H1 (cell line): ENCODE data around the gene ELANE. TPM values are rescaled to one million over a fixed set of nuclear protein-coding genes. Genes with fewer than 3 reads are reported as not detected.

Experiments
- CTCF ChIA-PET: fragments of 300-600 bp; sonication (Branson Sonifier 250); formaldehyde crosslinking; loops from one replicate; lab custom pipeline; 2021; ENCODE audit not compliant: partially characterized antibody; lab: Charles Lee
- POLR2A ChIA-PET: fragments of 300-600 bp; sonication (Branson Sonifier 250); formaldehyde crosslinking; loops from one replicate; lab custom pipeline; 2021; ENCODE audit warnings: inconsistent platforms; ENCODE audit not compliant: partially characterized antibody; lab: Charles Lee
- DNase-seq, 2 experiments: peaks; one replicate each; pipeline versions ENCODE4 v3.0.0 to v3.0.0-alpha.2; 2010 to 2022; ENCODE audit warnings: low spot score in 2 of 2, low read depth in 1 of 2, mixed read lengths in 1 of 2
- FAIRE-seq: peaks from 2 replicates; lab custom pipeline; 2011; peaks lifted over from hg19 to GRCh38; lab: Jason Lieb, UNC
- H2AFZ ChIP-seq: 2 replicates; pipeline ENCODE4 v1.8.1; 2012; ENCODE audit warnings: low read length, inconsistent platforms
- H2AK5ac ChIP-seq: 2 replicates; pipeline ENCODE4 v1.6.1; 2013; ENCODE audit warnings: low read depth, low read length
- H2BK120ac ChIP-seq: replicated peaks from 2 replicates; pipeline ENCODE3; 2013; ENCODE audit warnings: low read depth, low read length, inconsistent platforms
- H2BK12ac ChIP-seq: 2 replicates; pipeline ENCODE4 v1.6.1; 2013; ENCODE audit warnings: low read depth, low read length
- H2BK15ac ChIP-seq: 2 replicates; pipeline ENCODE4 v1.6.1; 2013; ENCODE audit warnings: low read length
- H2BK20ac ChIP-seq: 2 replicates; pipeline ENCODE4 v1.6.1; 2013; ENCODE audit warnings: low read length
- H2BK5ac ChIP-seq: 2 replicates; pipeline ENCODE4 v1.6.1; 2013; ENCODE audit warnings: low read depth, low read length
- H3K14ac ChIP-seq: 2 replicates; pipeline ENCODE4 v1.6.1; 2013; ENCODE audit warnings: inconsistent platforms; ENCODE audit not compliant: insufficient read length
- H3K18ac ChIP-seq: 2 replicates; pipeline ENCODE4 v1.6.1; 2013; ENCODE audit warnings: low read length; ENCODE audit errors: extremely low read depth
- H3K23ac ChIP-seq: 2 replicates; pipeline ENCODE4 v1.6.1; 2013; ENCODE audit warnings: inconsistent platforms; ENCODE audit not compliant: insufficient read length
- H3K23me2 ChIP-seq: 2 replicates; pipeline ENCODE4 v1.6.1; 2013; ENCODE audit warnings: low read depth, low read length
- H3K27ac ChIP-seq: 2 replicates; pipeline ENCODE4 v1.6.1; 2011; ENCODE audit warnings: low read depth, low read length, inconsistent platforms
- H3K27me3 ChIP-seq, 4 experiments: replicated peaks in 1 of 4; 1 replicate in 1 of 4; 2 replicates in 3 of 4; pipeline versions ENCODE4 v1.6.1 to v1.8.1; 2011 to 2013; ENCODE audit warnings: low read length in 3 of 4, mild to moderate bottlenecking in 3 of 4, inconsistent platforms in 2 of 4, mixed read lengths in 2 of 4, moderate library complexity in 1 of 4; ENCODE audit not compliant: control insufficient read depth in 3 of 4, insufficient read depth in 3 of 4; ENCODE audit errors: extremely low read depth in 1 of 4
- H3K36me3 ChIP-seq, 4 experiments: 2 replicates each; pipeline versions ENCODE4 v1.6.1 to v1.8.1; 2011 to 2013; ENCODE audit warnings: mild to moderate bottlenecking in 4 of 4, low read length in 3 of 4, moderate library complexity in 2 of 4, control low read depth in 1 of 4, inconsistent platforms in 1 of 4; ENCODE audit not compliant: insufficient read depth in 4 of 4, control insufficient read depth in 2 of 4
- H3K4ac ChIP-seq: replicated peaks from 2 replicates; pipeline ENCODE3; 2013; ENCODE audit warnings: low read length, low read depth, mixed read lengths, inconsistent platforms; ENCODE audit not compliant: insufficient read length
- H3K4me1 ChIP-seq, 4 experiments: replicated peaks in 1 of 4; 1 replicate in 1 of 4; 2 replicates in 3 of 4; pipeline versions ENCODE4 v1.6.1 to v1.8.1; 2011 to 2013; ENCODE audit warnings: low read length in 3 of 4, inconsistent platforms in 2 of 4, mixed read lengths in 1 of 4; ENCODE audit not compliant: insufficient read depth in 4 of 4, control insufficient read depth in 3 of 4
- H3K4me2 ChIP-seq, 2 experiments: 2 replicates each; pipeline versions ENCODE4 v1.6.1 to v1.8.1; 2011 to 2013; ENCODE audit warnings: low read depth in 2 of 2, low read length in 2 of 2, control low read depth in 1 of 2, inconsistent platforms in 1 of 2, mild to moderate bottlenecking in 1 of 2; ENCODE audit not compliant: insufficient read depth in 1 of 2
- H3K4me3 ChIP-seq, 4 experiments: fragments of 200-600, 300-600 bp in 1 of 4; sonication (generic), shearing (Covaris generic), sonication (Bioruptor Twin) in 1 of 4; 2 replicates each; pipeline versions ENCODE4 v1.5.1 to v1.8.1; 2011 to 2016; ENCODE audit warnings: low read length in 4 of 4, low read depth in 3 of 4, control low read depth in 2 of 4, inconsistent platforms in 2 of 4, mild to moderate bottlenecking in 2 of 4, mixed read lengths in 1 of 4, moderate library complexity in 1 of 4; ENCODE audit not compliant: insufficient read depth in 2 of 4; ENCODE audit errors: extremely low read depth in 1 of 4
- H3K56ac ChIP-seq: replicated peaks from 2 replicates; pipeline ENCODE3; 2013; ENCODE audit warnings: low read depth, mild to moderate bottlenecking, mixed read lengths, low read length, inconsistent platforms; ENCODE audit not compliant: insufficient read length
- H3K79me1 ChIP-seq: 2 replicates; pipeline ENCODE4 v1.6.1; 2013; ENCODE audit warnings: low read depth, low read length, control low read depth
- H3K79me2 ChIP-seq, 2 experiments: 2 replicates each; pipeline versions ENCODE4 v1.6.1 to v1.8.1; 2012 to 2013; ENCODE audit warnings: low read length in 2 of 2, mild to moderate bottlenecking in 2 of 2, inconsistent platforms in 1 of 2; ENCODE audit not compliant: insufficient read depth in 2 of 2, control insufficient read depth in 1 of 2
- H3K9ac ChIP-seq, 4 experiments: replicated peaks in 1 of 4; 1 replicate in 1 of 4; 2 replicates in 3 of 4; pipeline versions ENCODE4 v1.6.1 to v1.8.1; 2011 to 2013; ENCODE audit warnings: low read depth in 3 of 4, low read length in 3 of 4, control low read depth in 2 of 4, mild to moderate bottlenecking in 2 of 4, moderate library complexity in 2 of 4, inconsistent platforms in 1 of 4; ENCODE audit errors: extremely low read depth in 1 of 4
- H3K9me3 ChIP-seq, 2 experiments: 2 replicates each; pipeline versions ENCODE4 v1.6.1 to v1.8.1; 2012 to 2013; ENCODE audit warnings: mild to moderate bottlenecking in 2 of 2, moderate library complexity in 2 of 2, control low read depth in 1 of 2, inconsistent platforms in 1 of 2, low read depth in 1 of 2, low read length in 1 of 2, mixed read lengths in 1 of 2; ENCODE audit not compliant: insufficient read depth in 2 of 2
- H4K20me1 ChIP-seq, 2 experiments: replicated peaks in 1 of 2; 2 replicates each; pipeline versions ENCODE3 to v1.8.1; 2011 to 2013; ENCODE audit warnings: inconsistent platforms in 2 of 2, low read length in 2 of 2, mild to moderate bottlenecking in 1 of 2; ENCODE audit not compliant: insufficient read depth in 2 of 2, control insufficient read depth in 1 of 2
- H4K5ac ChIP-seq: 2 replicates; pipeline ENCODE4 v1.6.1; 2013; ENCODE audit warnings: low read length, low read depth, mixed read lengths, inconsistent platforms; ENCODE audit not compliant: insufficient read length
- H4K8ac ChIP-seq: 2 replicates; pipeline ENCODE4 v1.8.0; 2013; ENCODE audit warnings: mild to moderate bottlenecking, moderate library complexity, low read length, inconsistent platforms; ENCODE audit not compliant: insufficient read depth; ENCODE audit errors: extremely low read depth
- H4K91ac ChIP-seq: replicated peaks from 2 replicates; pipeline ENCODE3; 2013; ENCODE audit warnings: low read length, mixed read lengths, inconsistent platforms; ENCODE audit not compliant: insufficient read length
- BRCA1 ChIP-seq: IDR thresholded peaks from 2 replicates; pipeline ENCODE4 v1.6.1; 2012; ENCODE audit warnings: low read depth, low read length, improper control_type of control experiment
- EGR1 ChIP-seq: IDR thresholded peaks from 2 replicates; pipeline ENCODE4 v1.6.1; 2011; ENCODE audit warnings: low read depth, low read length, borderline replicate concordance
- KDM5A ChIP-seq: fragments of 200-600 bp; IDR thresholded peaks from 2 replicates; pipeline ENCODE4 v1.7.1; 2012; ENCODE audit warnings: mild to moderate bottlenecking, low read length, inconsistent platforms, mixed read lengths
- POLR2AphosphoS5 ChIP-seq: IDR thresholded peaks from 2 replicates; pipeline ENCODE4 v1.6.1; 2011; ENCODE audit warnings: low read depth, low read length
- SAP30 ChIP-seq: fragments of 300-600 bp; sonication (generic); IDR thresholded peaks from 2 replicates; pipeline ENCODE4 v1.7.1; 2012; ENCODE audit warnings: low read length, moderate library complexity, mild to moderate bottlenecking, inconsistent platforms; ENCODE audit not compliant: insufficient read depth, insufficient replicate concordance
- TBP ChIP-seq: IDR thresholded peaks from 2 replicates; pipeline ENCODE4 v1.6.1; 2011; ENCODE audit warnings: low read depth, low read length, improper control_type of control experiment
- WGBS, 2 experiments: shearing (Covaris generic) in 1 of 2; methylation state at CpG; one replicate each; pipeline versions ENCODE4 v1.1.6 to v1.1.7; 2013 to 2015; ENCODE audit warnings: low lambda C conversion rate in 2 of 2, mixed read lengths in 2 of 2, inconsistent platforms in 1 of 2, low coverage in 1 of 2, missing lambda C conversion rate in 1 of 2; ENCODE audit not compliant: insufficient replicate concordance in 2 of 2, insufficient coverage in 1 of 2, insufficient read length in 1 of 2; ENCODE audit errors: extremely low coverage in 1 of 2, missing lambda C conversion rate in 1 of 2; 5-methylcytosine and 5-hydroxymethylcytosine counted together
- polyA plus RNA-seq, 7 experiments: library from polyadenylated mRNA; depleted of rRNA in 3 of 7; stranded (reverse) in 5 of 7; unstranded in 2 of 7; fragments of >200 nt in 5 of 7; fragments of 200-250 nt in 2 of 7; gene quantifications; 1 replicate in 5 of 7; 2 replicates in 1 of 7; 4 replicates in 1 of 7; pipeline versions ENCODE4 v1.2.1 to v1.2.3, GENCODE V29; 2011 to 2013; ENCODE audit warnings: missing spikeins in 2 of 7, mixed read lengths in 2 of 7
- total RNA-seq: library from RNA; stranded (reverse); fragmentation: NEBNext Ultra II Directional; extraction: Animal tissue kit (Norgen Biotek cat#: 25700); gene quantifications from 2 replicates; pipeline ENCODE4 v1.2.1, GENCODE V29; 2021

ELANE gene
- total and polyA plus RNA-seq, 2 of the 8 experiments (the other 6 are each of a cell fraction or from before 2014, with no cell fraction given), result not detected

GRCh38 chr19:876089-876488 is 24.0 kb downstream of the ELANE start:
- Histone ChIP-seq H3K36me3 (peaks cover 0 to 9% (median under 1%) of the 10 kb centered on the region in 4 experiments; a peak in 4 of 8 replicates), H3K4ac (no peak overlapping the region), H3K79me1 (peaks cover 2% of the 10 kb centered on the region; the same call in 1 of the 2 replicates), H2BK5ac (no peak overlapping the region), H4K91ac (no peak overlapping the region), H3K9ac (no peak overlapping the region), H3K23ac (no peak overlapping the region), H3K23me2 (no peaks in the 10 kb centered on the region), H3K9me3 (peaks cover 0 to 3% of the 10 kb centered on the region in 2 experiments; a peak in 1 of 4 replicates), H2BK12ac (no peak overlapping the region), H3K4me1 (peaks cover 0 to 10% (median 4%) of the 10 kb centered on the region in 4 experiments; a peak in 5 of 7 replicates), H2BK120ac (no peak overlapping the region), H2BK15ac (no peak overlapping the region), H3K27me3 (no peaks in the 10 kb centered on the region), H4K5ac (no peak overlapping the region), H3K4me3 (no peak overlapping the region), H3K27ac (no peak overlapping the region), H3K4me2 (no peak overlapping the region), H2AFZ (no peak overlapping the region), H3K56ac (no peak overlapping the region), H3K14ac (no peak overlapping the region), H2BK20ac (no peak overlapping the region), H3K79me2 (no peaks in the 10 kb centered on the region), H2AK5ac (no peak overlapping the region), H3K18ac (no peak overlapping the region), H4K20me1 (peaks cover 0 to 5% of the 10 kb centered on the region in 2 experiments), H4K8ac (no peak overlapping the region)
- CTCF ChIA-PET, result interaction anchor here (0.7 to 3.1 kb wide), 10 partner anchors 10 to 205 kb away, joined by 3 to 16 read pairs (median 4); partner anchors contain the start of genes MED16 and RNU6-9
- TF ChIP-seq TBP (no peak), POLR2AphosphoS5 (no peak), KDM5A (no peak), BRCA1 (no peak), SAP30 (no peak), EGR1 (no peak)
- POLR2A ChIA-PET, result interaction anchor here (0.6 to 11.5 kb wide), 4 partner anchors 13 to 103 kb away, joined by 3 to 82 read pairs (median 5); partner anchors contain the start of genes MED16 and RNU6-9
- FAIRE-seq, result no peak
- DNase-seq, result no peak
- WGBS, 2 experiments, result 93% methylated on average over 13 of the region's 18 CpGs; no CpG with 5 or more reads in 1 of the 2 experiments
